Transverse colon (tissue), 4 donors: ENCODE data around the gene FBXL13. TPM values are rescaled to one million over a fixed set of nuclear protein-coding genes. Genes with fewer than 3 reads are reported as not detected.

ENCODE experiments used
- DNase-seq: peaks from one replicate; pipeline ENCODE4 v3.0.0-alpha.2; 2019
- H3K27ac ChIP-seq, 4 donors: fragments of 200-600 bp; sonication (generic); 2 replicates each; pipeline ENCODE4 v1.5.1; 2016 to 2018; ENCODE audit warnings: inconsistent platforms in 4 of 4
- H3K27me3 ChIP-seq: fragments of 200-600 bp; sonication (generic); 2 replicates; pipeline ENCODE4 v1.5.1; 2017; ENCODE audit warnings: inconsistent platforms
- H3K36me3 ChIP-seq, 4 donors: fragments of 200-600 bp; sonication (generic); 2 replicates each; pipeline ENCODE4 v1.5.1; 2017 to 2019; ENCODE audit warnings: inconsistent platforms in 4 of 4
- H3K4me1 ChIP-seq, 4 donors: fragments of 200-600 bp; sonication (generic); 2 replicates each; pipeline ENCODE4 v1.5.1; 2017 to 2020; ENCODE audit warnings: inconsistent platforms in 4 of 4
- H3K4me3 ChIP-seq, 4 donors: fragments of 200-600 bp; sonication (generic); 1 replicate in 1 of 4; 2 replicates in 3 of 4; pipeline versions ENCODE4 v1.5.1 to v1.6.1; 2017 to 2019; ENCODE audit warnings: inconsistent platforms in 4 of 4
- H3K9me3 ChIP-seq, 2 donors: fragments of 200-600 bp; sonication (generic); 2 replicates each; pipeline ENCODE4 v1.5.1; 2017 to 2019; ENCODE audit warnings: inconsistent platforms in 2 of 2
- CTCF ChIP-seq, 5 experiments: fragments of 200-600 bp in 3 of 5; fragments of 450-650 bp in 2 of 5; sonication (generic) in 3 of 5; IDR thresholded peaks; 1 replicate in 2 of 5; 2 replicates in 3 of 5; pipeline ENCODE4 v1.5.1; 2016 to 2017; ENCODE audit warnings: antibody characterized with exemption in 5 of 5, inconsistent platforms in 3 of 5, mild to moderate bottlenecking in 2 of 5, moderate library complexity in 1 of 5
- EP300 ChIP-seq: sonication (generic); formaldehyde crosslinking; IDR thresholded peaks from one replicate; pipeline ENCODE4 v1.6.1; 2017; ENCODE audit warnings: antibody characterized with exemption, low read depth
- POLR2A ChIP-seq: fragments of 450-650 bp; IDR thresholded peaks from one replicate; pipeline ENCODE4 v1.6.1; 2016; ENCODE audit warnings: antibody characterized with exemption, mild to moderate bottlenecking, moderate library complexity
- POLR2AphosphoS5 ChIP-seq, 3 donors: sonication (generic); formaldehyde crosslinking; IDR thresholded peaks; one replicate each; pipeline ENCODE4 v1.6.1; 2016; ENCODE audit warnings: antibody characterized with exemption in 3 of 3
- WGBS, 2 donors: methylation state at CpG; one replicate each; pipeline ENCODE4 v1.1.5; 2018; ENCODE audit warnings: low coverage in 1 of 2; 5-methylcytosine and 5-hydroxymethylcytosine counted together
- in situ Hi-C, 4 donors: fragments of 200-750 bp; cut with MboI; loops; one replicate each; pipeline versions ENCODE4 v1.15.0 to v1.15.1; 2017; ENCODE audit warnings: low sequenced_read_pairs in 3 of 4, low pct_ligation_motif_present in 1 of 4, low pct_unique_long_range_greater_than_20kb in 1 of 4
- intact Hi-C: fragments of 100-400 bp; cut with DNase I; formaldehyde crosslinking; loops from one replicate; pipeline ENCODE4 v1.15.1; 2023; ENCODE audit warnings: low total_unique reads
- total RNA-seq, 4 donors: library from RNA; depleted of rRNA; stranded (reverse); fragments of >200 nt; gene quantifications; one replicate each; pipeline ENCODE4 v1.1.0, GENCODE V29; 2016

Gene FBXL13
- total RNA-seq, 4 donors from 2014 or later, result 0.96 to 6.8 (median 1.9) TPM; not detected in 1

GRCh38 chr7:102983602-102984001, 91.0 kb downstream of the FBXL13 start:
- no peak overlapping the region for H3K27ac ChIP-seq
- no peak overlapping the region for H3K4me3 ChIP-seq
- no peaks in the 10 kb centered on the region for H3K4me1 ChIP-seq
- intact Hi-C loops (loop anchor here (2.0 kb wide), 1 partner anchor 27 kb away; no protein-coding TSS in a partner anchor), in situ Hi-C loops (no loop called here)
- no peak for TF ChIP-seq POLR2AphosphoS5 (IDR thresholded peaks at IDR 0.05)
- TF ChIP-seq EP300, result no peak
- no peak for TF ChIP-seq POLR2A
- TF ChIP-seq CTCF (IDR thresholded peaks at IDR 0.05), result no peak
- no peaks in the 10 kb centered on the region for H3K27me3 ChIP-seq
- 71 to 76% methylated on average over 1 to 7 of the region's 7 CpGs for WGBS, 2 donors
- H3K36me3 ChIP-seq, result no peaks in the 10 kb centered on the region
- no peaks in the 10 kb centered on the region for H3K9me3 ChIP-seq
- no peak for DNase-seq

GRCh38 chr7:102982235-102982634, 92.4 kb downstream of the FBXL13 start:
- WGBS, 2 donors, result 18% methylated on average over 1 of the region's 1 CpG; no CpG with 5 or more reads in 1 of the 2 donors
- no peaks in the 10 kb centered on the region for H3K4me1 ChIP-seq
- intact Hi-C loops, result loop anchor here (2.0 kb wide), 1 partner anchor 25 kb away; no protein-coding TSS in a partner anchor

GRCh38 chr7:102981451-102981850, 93.1 kb downstream of the FBXL13 start:
- Histone ChIP-seq H3K9me3 (no peaks in the 10 kb centered on the region), H3K36me3 (no peaks in the 10 kb centered on the region), H3K4me1 (no peaks in the 10 kb centered on the region), H3K27me3 (no peaks in the 10 kb centered on the region), H3K4me3 (no peak overlapping the region), H3K27ac (no peak overlapping the region)
- no peak for TF ChIP-seq POLR2AphosphoS5 (IDR thresholded peaks at IDR 0.05)
- TF ChIP-seq EP300, result no peak
- TF ChIP-seq POLR2A, result no peak
- no peak for TF ChIP-seq CTCF (IDR thresholded peaks at IDR 0.05)
- intact Hi-C loops (no loop called here), in situ Hi-C loops (no loop called here)
- WGBS, 2 donors, result 91% methylated on average over 2 of the region's 2 CpGs; no CpG with 5 or more reads in 1 of the 2 donors
- no peak for DNase-seq

More at GRCh38 chr7:102982235-102982634, 92.4 kb downstream of the FBXL13 start:
- Histone ChIP-seq H3K36me3 (no peaks in the 10 kb centered on the region), H3K9me3 (no peaks in the 10 kb centered on the region), H3K27me3 (no peaks in the 10 kb centered on the region), H3K27ac (no peak overlapping the region), H3K4me3 (no peak overlapping the region)
- in situ Hi-C loops, result no loop called here
- no peak for TF ChIP-seq POLR2A
- TF ChIP-seq POLR2AphosphoS5 (IDR thresholded peaks at IDR 0.05), result no peak
- no peak for TF ChIP-seq CTCF (IDR thresholded peaks at IDR 0.05)
- TF ChIP-seq EP300, result no peak
- no peak for DNase-seq

GRCh38 chr7:102979670-102980069, 94.9 kb downstream of the FBXL13 start:
- no peaks in the 10 kb centered on the region for H3K4me1 ChIP-seq
- no peaks in the 10 kb centered on the region for H3K9me3 ChIP-seq
- no peak for TF ChIP-seq POLR2A
- TF ChIP-seq EP300, result no peak
- TF ChIP-seq CTCF (IDR thresholded peaks at IDR 0.05), result no peak
- no peak for TF ChIP-seq POLR2AphosphoS5 (IDR thresholded peaks at IDR 0.05)
- in situ Hi-C loops, result no loop called here
- intact Hi-C loops, result no loop called here
- DNase-seq, result no peak
- H3K36me3 ChIP-seq, result no peaks in the 10 kb centered on the region
- H3K27ac ChIP-seq, result no peak overlapping the region
- no peak overlapping the region for H3K4me3 ChIP-seq
- no peaks in the 10 kb centered on the region for H3K27me3 ChIP-seq
